HCT116 (cell line): ENCODE data around the gene AK2. TPM values are rescaled to one million over a fixed set of nuclear protein-coding genes. Genes with fewer than 3 reads are reported as not detected.

ENCODE experiments used
- ATAC-seq: fragments of 200-7000 bp; cut with Tn5 transposase; 2 replicates; pipeline ENCODE4 v1.9.1; 2020; ENCODE audit warnings: mild to moderate bottlenecking, moderate library complexity
- BruUV-seq: library from RNA; stranded (reverse); fragments of 400-500 nt; replicated peaks from 2 replicates; lab custom pipeline; 2021; lab: Mats Ljungman, UMichigan
- CTCF ChIA-PET: fragments of 300-600 bp; sonication (Branson Sonifier 250); formaldehyde crosslinking; loops from one replicate; lab custom pipeline; 2021; ENCODE audit warnings: antibody characterized with exemption; lab: Charles Lee
- POLR2A ChIA-PET: fragments of 300-600, 350-600 bp; sonication (Branson Sonifier 250); formaldehyde crosslinking; loops from one replicate; lab custom pipeline; 2021; ENCODE audit warnings: antibody characterized with exemption; lab: Charles Lee
- RAD21 ChIA-PET, 2 experiments: fragments of 300-600 bp; sonication (Branson Sonifier 250); formaldehyde crosslinking; loops; one replicate each; lab custom pipeline; 2023; ENCODE audit warnings: low total read pairs in 2 of 2; ENCODE audit not compliant: uncharacterized antibody in 2 of 2, unreplicated experiment in 2 of 2, low non-redundant PET in 1 of 2; lab: Charles Lee
- DNase-seq: peaks from one replicate; pipeline ENCODE4 v3.0.0-alpha.2; 2010; ENCODE audit warnings: low read depth, low spot score
- H2AFZ ChIP-seq: fragments of 200-600 bp; shearing (Covaris generic), sonication (generic); 2 replicates; pipeline ENCODE4 v1.6.1; 2017; ENCODE audit warnings: low read depth, mixed run types, mixed read lengths, antibody characterized with exemption, low read length; ENCODE audit not compliant: poor library complexity, severe bottlenecking
- H3K27ac ChIP-seq: 2 replicates; pipeline ENCODE4 v1.5.1; 2012; ENCODE audit warnings: low read depth, low read length
- H3K27me3 ChIP-seq: fragments of 200-600 bp; sonication (generic); 2 replicates; pipeline ENCODE4 v1.6.1; 2016; ENCODE audit warnings: mixed run types, low read length, mixed read lengths; ENCODE audit not compliant: insufficient read depth
- H3K36me3 ChIP-seq, 2 experiments: fragments of 200-500 bp in 1 of 2; fragments of 200-600 bp in 1 of 2; sonication (Bioruptor generic) in 1 of 2; sonication (generic) in 1 of 2; 2 replicates each; pipeline versions ENCODE4 v1.5.1 to v1.6.1; 2014 to 2016; ENCODE audit warnings: low read length in 2 of 2, inconsistent platforms in 1 of 2, mixed read lengths in 1 of 2, mixed run types in 1 of 2; ENCODE audit not compliant: insufficient read depth in 2 of 2, control insufficient read depth in 1 of 2
- H3K4me1 ChIP-seq, 2 experiments: fragments of 200-600 bp in 1 of 2; sonication (generic) in 1 of 2; 2 replicates each; pipeline versions ENCODE4 v1.5.1 to v1.6.1; 2012 to 2017; ENCODE audit warnings: low read length in 2 of 2, inconsistent platforms in 1 of 2, mild to moderate bottlenecking in 1 of 2, mixed read lengths in 1 of 2, mixed run types in 1 of 2, moderate library complexity in 1 of 2; ENCODE audit not compliant: insufficient read depth in 2 of 2, control insufficient read depth in 1 of 2
- H3K4me2 ChIP-seq: fragments of 200-600 bp; sonication (generic); 2 replicates; pipeline ENCODE4 v1.6.1; 2017; ENCODE audit warnings: mixed run types, low read length, mixed read lengths
- H3K4me3 ChIP-seq, 2 experiments: fragments of 200-600 bp in 1 of 2; sonication (generic) in 1 of 2; replicated peaks in 1 of 2; 2 replicates each; pipeline ENCODE4 v1.5.1; 2011 to 2016; ENCODE audit warnings: low read length in 2 of 2, control low read depth in 1 of 2, low read depth in 1 of 2, mild to moderate bottlenecking in 1 of 2, mixed read lengths in 1 of 2, mixed run types in 1 of 2
- H3K79me2 ChIP-seq: fragments of 200-600 bp; sonication (generic); 2 replicates; pipeline ENCODE4 v1.6.1; 2017; ENCODE audit warnings: mild to moderate bottlenecking, mixed run types, low read length, moderate library complexity, mixed read lengths; ENCODE audit not compliant: insufficient read depth
- H3K9ac ChIP-seq: fragments of 200-600 bp; sonication (generic); 2 replicates; pipeline ENCODE4 v1.6.1; 2016; ENCODE audit warnings: low read length, mixed read lengths
- H3K9me2 ChIP-seq: fragments of 200-600 bp; sonication (generic), shearing (Covaris generic); 2 replicates; pipeline ENCODE4 v1.6.1; 2017; ENCODE audit warnings: mixed run types, mild to moderate bottlenecking, moderate library complexity; ENCODE audit not compliant: insufficient read depth
- H3K9me3 ChIP-seq, 2 experiments: fragments of 200-500 bp in 1 of 2; fragments of 200-600 bp in 1 of 2; sonication (Bioruptor generic) in 1 of 2; sonication (generic) in 1 of 2; 2 replicates each; pipeline ENCODE4 v1.6.1; 2014 to 2017; ENCODE audit warnings: low read length in 2 of 2, mixed read lengths in 2 of 2, inconsistent platforms in 1 of 2, low read depth in 1 of 2, mild to moderate bottlenecking in 1 of 2, mixed run types in 1 of 2, moderate library complexity in 1 of 2; ENCODE audit not compliant: control insufficient read depth in 1 of 2, insufficient read depth in 1 of 2
- H4K20me1 ChIP-seq: fragments of 200-600 bp; sonication (generic), shearing (Covaris generic); 2 replicates; pipeline ENCODE4 v1.6.1; 2017; ENCODE audit warnings: mixed run types, mild to moderate bottlenecking, moderate library complexity; ENCODE audit not compliant: insufficient read depth
- CEBPB ChIP-seq: IDR thresholded peaks from 2 replicates; pipeline ENCODE4 v1.6.1; 2012; ENCODE audit warnings: low read depth
- EGR1 ChIP-seq: IDR thresholded peaks from 2 replicates; pipeline ENCODE4 v1.6.1; 2012; ENCODE audit warnings: low read depth
- ELF1 ChIP-seq: IDR thresholded peaks from 2 replicates; pipeline ENCODE4 v1.6.1; 2012; ENCODE audit warnings: low read depth, borderline replicate concordance
- FOSL1 ChIP-seq: IDR thresholded peaks from 2 replicates; pipeline ENCODE4 v1.6.1; 2012; ENCODE audit warnings: low read depth
- intact Hi-C: fragments of 100-400 bp; cut with micrococcal nuclease; formaldehyde crosslinking; loops from 2 replicates; pipeline ENCODE4 v1.10.0; 2022
- total RNA-seq: library from RNA; stranded (reverse); gene quantifications from one replicate; pipeline ENCODE4 v1.2.1, GENCODE V29; 2021; ENCODE audit not compliant: unreplicated experiment
- TF ChIP-seq, protein P1 (sequence below): IDR thresholded peaks from 2 replicates; pipeline ENCODE4 v1.6.1; 2011; ENCODE audit warnings: mild to moderate bottlenecking, low read length, moderate library complexity; ENCODE audit not compliant: insufficient replicate concordance; ENCODE audit errors: extremely low read depth

The AK2 gene
- total RNA-seq, 1 experiment from 2014 or later = 233 TPM

- no TSS peak for BruUV-seq
- H3K9me3 ChIP-seq = no peaks in the 10 kb centered on the region
- H3K4me3 ChIP-seq = no peak overlapping the region
- H3K27me3 ChIP-seq = no peaks in the 10 kb centered on the region
- CTCF ChIA-PET = no interaction called here
- no peaks in the 10 kb centered on the region for H3K79me2 ChIP-seq
- RAD21 ChIA-PET = no interaction called here
- ATAC-seq = 0 out of 2 replicates have a peak, but pooled peaks have one; percentile 9
- POLR2A ChIA-PET = interaction anchor here (0.7 to 1.1 kb wide), 2 partner anchors 32 to 90 kb away, joined by 3 read pairs; no protein-coding TSS in a partner anchor
- peak overlapping the region; percentile 73 for H3K4me2 ChIP-seq
- TF ChIP-seq, protein P1, sequence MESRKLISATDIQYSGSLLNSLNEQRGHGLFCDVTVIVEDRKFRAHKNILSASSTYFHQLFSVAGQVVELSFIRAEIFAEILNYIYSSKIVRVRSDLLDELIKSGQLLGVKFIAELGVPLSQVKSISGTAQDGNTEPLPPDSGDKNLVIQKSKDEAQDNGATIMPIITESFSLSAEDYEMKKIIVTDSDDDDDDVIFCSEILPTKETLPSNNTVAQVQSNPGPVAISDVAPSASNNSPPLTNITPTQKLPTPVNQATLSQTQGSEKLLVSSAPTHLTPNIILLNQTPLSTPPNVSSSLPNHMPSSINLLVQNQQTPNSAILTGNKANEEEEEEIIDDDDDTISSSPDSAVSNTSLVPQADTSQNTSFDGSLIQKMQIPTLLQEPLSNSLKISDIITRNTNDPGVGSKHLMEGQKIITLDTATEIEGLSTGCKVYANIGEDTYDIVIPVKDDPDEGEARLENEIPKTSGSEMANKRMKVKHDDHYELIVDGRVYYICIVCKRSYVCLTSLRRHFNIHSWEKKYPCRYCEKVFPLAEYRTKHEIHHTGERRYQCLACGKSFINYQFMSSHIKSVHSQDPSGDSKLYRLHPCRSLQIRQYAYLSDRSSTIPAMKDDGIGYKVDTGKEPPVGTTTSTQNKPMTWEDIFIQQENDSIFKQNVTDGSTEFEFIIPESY = no peak
- TF ChIP-seq ELF1 (no peak), CEBPB (no peak), FOSL1 (peak; percentile 33), EGR1 (peak; percentile 36; the same call in 1 of the 2 replicates)
- TF ChIP-seq, all 23 proteins: peak for 2
- intact Hi-C loops = loop anchor here (1.0 kb wide), 1 partner anchor 64 kb away; no protein-coding TSS in a partner anchor
- peaks cover 51 to 59% of the 10 kb centered on the region in 2 experiments for H3K4me1 ChIP-seq
- no peak for DNase-seq
- no peaks in the 10 kb centered on the region for H3K36me3 ChIP-seq
- H2AFZ ChIP-seq = no peak overlapping the region
- no peaks in the 10 kb centered on the region for H4K20me1 ChIP-seq
- H3K27ac ChIP-seq = peak overlapping the region; percentile 47; the same call in 1 of the 2 replicates
- H3K9me2 ChIP-seq = no peaks in the 10 kb centered on the region
- no peak overlapping the region for H3K9ac ChIP-seq
Observed at GRCh38 chr1:32990887-32991286, 45.8 kb downstream of the AK2 start.
